ENCODE data around the gene COL6A2.
"Not testable (repeated sequence)": the region's sequence is repeated elsewhere in the genome, so short reads cannot be mapped to it uniquely, and the experiment has no call there.

COL6A2 gene

DNA sequence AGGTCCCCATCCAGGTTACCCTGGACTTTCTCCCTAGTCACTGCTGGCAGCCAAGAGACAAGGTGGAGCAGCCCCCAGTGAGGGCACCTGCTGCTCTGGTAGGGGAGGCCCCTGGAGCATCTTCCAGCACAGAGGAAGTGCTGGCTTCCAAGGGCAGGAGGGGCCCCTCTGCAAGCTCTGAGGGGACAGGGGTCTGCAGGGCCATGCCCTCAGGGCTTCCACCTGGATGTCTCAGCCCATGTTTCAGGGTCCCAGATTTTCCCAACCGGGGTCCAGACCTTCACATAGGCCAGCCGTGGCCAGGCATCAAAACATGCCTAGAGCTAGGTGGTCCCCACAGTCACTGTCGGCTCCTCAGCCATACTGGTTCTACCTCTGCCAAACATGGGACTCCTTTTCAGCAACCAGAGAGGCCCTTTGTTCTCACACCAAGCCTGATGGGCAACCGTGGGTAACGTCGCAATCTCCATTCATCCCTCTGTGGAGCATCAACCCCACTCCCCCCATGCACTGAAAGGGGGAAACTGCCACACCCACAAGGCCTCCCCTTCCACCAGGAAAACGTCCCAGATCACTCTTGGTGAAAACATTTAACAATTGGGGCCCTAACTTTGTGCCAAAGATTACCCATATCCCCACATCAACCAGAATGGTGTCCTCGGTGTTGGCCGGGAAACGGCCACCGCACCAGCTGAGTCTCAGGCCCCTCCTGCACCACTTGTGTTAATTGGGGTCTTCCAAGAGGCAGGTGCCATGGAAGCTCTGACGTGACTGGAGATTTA, 1.9 kb upstream of the COL6A2 start:
- no peak for DNase-seq

GRCh38 chr21:46096596-46097335, 1.1 kb upstream of the COL6A2 start:
- DNase-seq, result no peak

GRCh38 chr21:46098303-46099141, 610 bp downstream of the COL6A2 start:
- DNase-seq, result no peak

GRCh38 chr21:46099476-46099875, 1.6 kb downstream of the COL6A2 start:
- DNase-seq, result no peak

GRCh38 chr21:46100020-46100419, 2.1 kb downstream of the COL6A2 start:
- DNase-seq, result no peak

DNA sequence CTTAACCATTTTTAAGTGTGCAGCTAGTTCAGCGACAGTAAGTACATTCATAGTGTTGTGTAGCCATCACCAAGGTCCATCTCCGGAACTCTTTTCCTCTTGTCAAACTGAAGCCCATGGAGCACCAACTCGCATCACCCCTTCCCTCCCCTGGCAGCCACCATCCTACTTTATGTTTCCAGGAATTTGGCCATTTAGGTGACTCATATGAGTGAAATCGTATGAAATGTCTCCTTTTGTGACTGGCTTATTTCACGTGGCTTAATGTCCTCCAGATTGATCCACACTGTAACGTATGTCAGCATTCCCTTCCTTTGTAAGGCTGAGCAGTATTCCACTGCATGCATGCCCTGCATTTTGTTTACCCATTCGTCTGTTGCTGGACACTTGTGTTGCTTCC, 2.5 kb downstream of the COL6A2 start:
- DNase-seq, result no peak

DNA sequence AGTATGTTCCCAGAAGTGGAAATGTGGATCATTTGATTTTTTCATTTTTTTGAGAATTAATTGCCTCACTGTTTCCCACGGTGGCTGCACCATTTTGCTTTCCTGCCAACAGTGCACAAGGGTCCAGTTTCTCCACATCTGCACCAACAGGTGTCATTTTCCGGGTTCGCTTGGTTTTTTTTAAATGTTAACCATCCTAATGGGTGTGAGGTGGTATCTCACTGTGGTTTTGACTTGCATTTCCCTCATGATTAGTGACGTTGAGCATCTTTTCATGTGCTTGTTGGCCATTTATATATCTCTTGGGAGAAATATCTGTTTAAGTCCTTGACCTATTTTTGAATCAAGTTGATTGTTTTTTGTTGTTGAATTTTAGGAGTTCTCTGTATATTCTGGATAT, 3.0 kb downstream of the COL6A2 start:
- DNase-seq, result no peak

DNA sequence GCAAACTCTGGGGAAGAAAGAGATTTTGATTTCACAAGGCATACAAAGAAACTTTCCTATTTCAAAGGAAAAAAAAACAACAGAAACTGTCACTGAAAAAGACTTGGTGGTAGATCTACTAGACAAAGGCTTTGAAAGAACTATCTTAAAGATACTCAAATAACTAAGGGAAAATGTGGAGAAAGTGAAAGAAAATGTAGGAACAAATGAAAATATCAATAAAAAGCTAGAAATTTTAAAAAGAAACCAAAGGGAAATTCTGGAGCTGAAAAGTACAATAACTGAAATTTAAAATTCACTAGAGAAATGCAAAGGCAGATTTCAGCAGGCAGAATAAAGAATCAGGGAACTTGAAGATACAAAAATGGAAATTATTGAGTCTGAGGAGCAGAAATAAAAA, 6.2 kb downstream of the COL6A2 start:
- no peak for DNase-seq

GRCh38 chr21:46107376-46107775, 9.5 kb downstream of the COL6A2 start:
- not testable (repeated sequence) for DNase-seq

DNA sequence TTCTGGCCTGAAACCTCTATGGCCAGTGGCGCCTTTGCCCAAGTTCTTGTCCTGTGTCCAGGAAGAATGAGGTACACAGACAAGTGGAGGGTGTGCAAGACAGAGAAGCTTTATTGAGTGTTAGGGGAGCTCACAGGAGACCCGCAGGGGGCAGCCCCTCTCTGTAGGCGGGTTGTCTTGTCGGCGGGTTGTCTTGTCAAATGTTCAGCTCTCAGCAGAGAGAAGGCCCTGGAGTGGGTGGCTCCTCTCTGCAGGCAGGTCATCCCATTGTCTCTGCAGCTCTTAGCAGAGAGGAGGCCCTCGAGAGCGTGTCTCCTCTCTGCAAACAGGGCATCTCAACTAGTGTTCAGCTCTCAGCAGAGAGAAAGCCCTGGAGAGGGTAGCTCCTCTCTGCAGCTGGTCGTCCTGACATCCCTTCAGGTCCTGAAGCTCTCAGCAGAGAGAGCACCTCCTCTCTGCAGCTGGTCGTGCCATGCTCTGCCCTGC, 11.0 kb downstream of the COL6A2 start:
- DNase-seq, result no peak

DNA sequence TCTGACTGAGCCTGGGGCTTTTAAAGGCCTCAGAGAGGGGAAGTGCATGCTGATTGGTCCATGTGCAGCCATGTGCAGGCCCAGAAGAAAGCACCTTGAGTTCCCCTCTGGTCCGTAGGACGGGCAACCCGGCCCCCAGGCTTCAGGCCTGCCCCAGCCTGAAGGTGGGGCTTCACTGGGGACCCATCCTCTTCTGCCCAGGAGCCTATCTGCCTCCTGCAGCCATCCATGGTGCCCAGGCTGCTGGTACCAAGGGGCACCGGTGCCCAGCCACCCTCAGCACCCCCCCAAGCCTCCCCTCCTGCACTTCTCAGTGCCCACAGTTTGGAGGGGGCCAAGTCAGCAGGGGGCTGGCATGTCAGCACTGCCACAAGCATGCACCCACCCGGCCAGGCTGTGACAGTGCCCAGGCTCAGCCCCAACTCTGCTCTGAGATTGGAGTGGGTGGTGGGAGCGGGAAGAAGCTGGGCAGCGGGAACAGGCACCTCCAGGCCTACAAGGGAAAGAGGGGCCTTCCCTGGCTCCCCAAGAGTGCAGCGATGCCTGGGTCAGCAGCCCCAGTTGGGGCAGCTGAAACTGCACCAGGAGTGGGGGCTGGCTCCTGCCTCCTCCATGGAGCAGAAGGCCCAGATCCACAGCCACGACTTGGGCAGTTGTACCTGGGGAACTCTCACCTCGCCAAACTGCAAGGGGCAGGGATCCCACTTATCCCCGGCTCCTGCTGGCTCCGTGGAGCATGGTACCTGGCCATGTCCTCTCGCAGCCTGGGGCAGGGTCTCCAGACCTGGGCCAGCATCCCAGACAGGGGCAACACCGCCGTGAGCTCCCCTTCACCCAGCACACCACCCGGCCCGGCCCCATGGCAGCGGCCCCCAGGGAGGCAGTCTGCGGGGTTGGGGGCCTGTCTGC, 11.7 kb downstream of the COL6A2 start:
- no peak for DNase-seq

GRCh38 chr21:46110499-46111192, 12.7 kb downstream of the COL6A2 start:
- no peak for DNase-seq

DNA sequence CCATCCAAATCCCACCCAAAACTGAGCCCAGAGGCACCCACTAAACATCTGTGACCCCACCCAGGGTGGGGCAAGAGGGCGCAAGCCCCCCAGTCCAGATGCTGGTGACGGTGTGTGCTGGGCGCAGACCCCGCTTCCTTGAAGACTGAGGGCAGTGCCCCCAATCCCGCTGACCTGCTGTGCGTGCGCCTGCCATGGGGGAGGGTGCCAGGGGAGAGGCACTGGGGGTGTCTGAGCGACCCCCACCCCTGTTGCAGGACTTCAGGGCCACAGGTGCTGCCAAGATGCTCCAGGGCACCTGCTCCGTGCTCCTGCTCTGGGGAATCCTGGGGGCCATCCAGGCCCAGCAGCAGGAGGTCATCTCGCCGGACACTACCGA, 13.3 kb downstream of the COL6A2 start:
- DNase-seq, result no peak

- no peak for DNase-seq
Observed at GRCh38 chr21:46111857-46112724, 14.2 kb downstream of the COL6A2 start.

DNA sequence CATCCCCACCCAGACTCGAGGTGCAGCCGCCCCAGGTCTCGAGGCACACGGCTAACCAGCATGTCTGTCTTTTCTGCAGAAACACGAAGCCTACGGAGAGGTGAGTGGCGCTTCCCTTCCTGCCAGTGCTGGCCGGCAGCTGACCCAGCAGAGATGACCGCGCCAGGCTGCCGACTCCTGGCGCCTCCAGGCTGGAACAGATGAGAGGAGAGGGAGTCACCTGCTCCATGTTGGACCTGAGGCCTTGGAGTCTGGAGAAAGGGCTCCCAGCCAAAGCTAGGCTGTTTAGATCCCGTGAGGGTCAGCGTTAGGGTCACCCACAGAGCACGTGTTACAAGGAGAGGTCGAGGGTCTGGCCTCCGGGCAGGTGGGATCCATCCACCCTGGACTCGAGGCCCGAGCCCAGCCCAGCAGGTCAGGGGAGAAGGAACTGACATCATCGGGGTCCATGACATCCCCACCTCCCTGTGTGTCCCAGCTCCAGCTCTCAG, 14.9 kb downstream of the COL6A2 start:
- no peak for DNase-seq

DNA sequence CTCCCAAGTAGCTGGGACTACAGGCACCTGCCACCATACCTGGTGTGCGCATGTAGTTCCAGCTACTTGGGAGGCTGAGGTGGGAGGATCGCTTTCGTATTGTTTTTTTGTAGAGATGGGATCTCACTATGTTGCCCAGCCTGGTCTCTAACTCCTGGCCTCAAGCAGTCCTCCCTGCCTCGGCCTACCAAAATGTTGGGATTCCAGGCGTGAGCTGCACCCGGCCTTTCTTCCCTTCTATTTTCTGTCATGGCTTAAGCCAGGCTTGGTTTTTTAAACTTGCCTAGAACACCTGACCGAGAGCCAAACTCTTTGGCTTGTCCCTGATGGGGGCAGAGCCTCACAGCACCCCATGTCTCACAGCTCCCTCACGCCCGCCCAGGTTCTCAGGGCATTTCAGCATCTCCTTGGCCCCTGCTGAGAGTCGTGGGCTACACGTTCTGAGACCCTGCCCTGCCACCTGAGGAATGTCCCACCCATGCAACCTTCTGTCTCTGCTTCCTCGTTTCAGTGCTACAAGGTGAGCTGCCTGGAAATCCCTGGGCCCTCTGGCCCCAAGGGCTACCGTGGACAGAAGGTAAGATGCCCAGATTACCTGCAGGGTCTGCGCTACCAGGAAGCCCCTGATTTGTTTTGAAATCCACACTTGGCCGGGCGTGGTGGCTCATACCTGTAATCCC, 15.7 kb downstream of the COL6A2 start:
- no peak for DNase-seq

- no peak for DNase-seq
Observed at GRCh38 chr21:46114963-46115362, 17.1 kb downstream of the COL6A2 start.

- DNase-seq, result no peak
Observed at GRCh38 chr21:46115441-46116188, 17.7 kb downstream of the COL6A2 start.

- no peak for DNase-seq
Observed at GRCh38 chr21:46116189-46116775, 18.4 kb downstream of the COL6A2 start.

All from NCI-H2029 treated with DMSO at 0.1 percent for 48 hours (cell line).